22Rv1 (cell line): ENCODE results near the gene C4orf54.

Experiments used
- ZFX ChIP-seq: fragments of 450-650 bp; IDR thresholded peaks from 2 replicates; pipeline ENCODE4 v1.6.1; 2017; ENCODE audit warnings: antibody characterized with exemption, borderline replicate concordance
- TF ChIP-seq, protein P1 (sequence below): fragments of 450-650 bp; IDR thresholded peaks from 2 replicates; pipeline ENCODE4 v1.5.1; 2017; ENCODE audit warnings: mild to moderate bottlenecking

DNA sequence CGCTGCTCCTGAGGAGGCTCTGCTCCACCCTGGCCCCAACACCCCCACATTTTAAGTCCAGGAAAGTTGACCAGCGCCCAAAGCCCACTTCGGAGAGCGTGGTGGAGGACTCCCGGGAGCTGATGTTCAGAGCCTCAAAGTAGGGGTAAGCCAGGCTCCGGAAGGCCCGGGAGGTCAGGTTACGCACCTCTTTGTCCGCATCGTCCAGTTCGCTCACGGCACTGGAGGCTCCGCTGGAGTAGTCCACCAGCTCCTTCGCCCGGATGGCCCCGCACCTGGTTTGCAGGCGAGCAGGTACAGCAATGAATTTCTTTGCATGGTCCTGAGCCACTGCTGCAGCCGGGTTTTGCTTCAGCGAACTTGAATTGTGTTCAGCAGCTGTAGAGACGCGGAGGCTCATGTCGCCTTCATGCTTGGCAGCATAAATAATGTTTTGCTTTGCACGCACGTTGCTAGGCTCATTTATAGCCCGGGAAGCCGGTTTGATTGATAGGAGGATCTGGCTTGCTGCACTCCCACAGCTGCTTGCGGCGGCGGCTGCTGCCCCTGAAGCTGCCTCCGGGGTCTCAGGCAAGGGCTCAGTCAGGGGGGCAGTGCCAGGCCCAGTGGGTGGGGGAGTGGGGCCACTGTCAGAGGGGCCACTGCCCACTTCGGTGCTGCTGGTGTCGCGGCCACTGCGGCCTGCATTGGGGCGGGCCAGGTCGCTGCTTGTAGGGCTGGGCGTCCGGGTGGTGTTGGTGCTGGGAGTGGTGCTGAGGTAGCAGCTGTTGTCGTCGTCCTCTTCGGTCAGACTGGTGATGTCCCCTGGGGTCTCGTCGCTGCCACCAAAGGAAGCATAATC is 4.8 kb downstream of the C4orf54 start:
- TF ChIP-seq, protein P1, sequence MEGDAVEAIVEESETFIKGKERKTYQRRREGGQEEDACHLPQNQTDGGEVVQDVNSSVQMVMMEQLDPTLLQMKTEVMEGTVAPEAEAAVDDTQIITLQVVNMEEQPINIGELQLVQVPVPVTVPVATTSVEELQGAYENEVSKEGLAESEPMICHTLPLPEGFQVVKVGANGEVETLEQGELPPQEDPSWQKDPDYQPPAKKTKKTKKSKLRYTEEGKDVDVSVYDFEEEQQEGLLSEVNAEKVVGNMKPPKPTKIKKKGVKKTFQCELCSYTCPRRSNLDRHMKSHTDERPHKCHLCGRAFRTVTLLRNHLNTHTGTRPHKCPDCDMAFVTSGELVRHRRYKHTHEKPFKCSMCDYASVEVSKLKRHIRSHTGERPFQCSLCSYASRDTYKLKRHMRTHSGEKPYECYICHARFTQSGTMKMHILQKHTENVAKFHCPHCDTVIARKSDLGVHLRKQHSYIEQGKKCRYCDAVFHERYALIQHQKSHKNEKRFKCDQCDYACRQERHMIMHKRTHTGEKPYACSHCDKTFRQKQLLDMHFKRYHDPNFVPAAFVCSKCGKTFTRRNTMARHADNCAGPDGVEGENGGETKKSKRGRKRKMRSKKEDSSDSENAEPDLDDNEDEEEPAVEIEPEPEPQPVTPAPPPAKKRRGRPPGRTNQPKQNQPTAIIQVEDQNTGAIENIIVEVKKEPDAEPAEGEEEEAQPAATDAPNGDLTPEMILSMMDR: no peak
- TF ChIP-seq ZFX: no peak
